Measurements from ENCODE around the gene NOVA2. TPM values are rescaled to one million over a fixed set of nuclear protein-coding genes. Genes with fewer than 3 reads are reported as not detected.

Gene NOVA2
- total and polyA plus RNA-seq, 9 of the 15 experiments (the other 6 are each of a cell fraction or from before 2014, with no cell fraction given) = not detected

DNA sequence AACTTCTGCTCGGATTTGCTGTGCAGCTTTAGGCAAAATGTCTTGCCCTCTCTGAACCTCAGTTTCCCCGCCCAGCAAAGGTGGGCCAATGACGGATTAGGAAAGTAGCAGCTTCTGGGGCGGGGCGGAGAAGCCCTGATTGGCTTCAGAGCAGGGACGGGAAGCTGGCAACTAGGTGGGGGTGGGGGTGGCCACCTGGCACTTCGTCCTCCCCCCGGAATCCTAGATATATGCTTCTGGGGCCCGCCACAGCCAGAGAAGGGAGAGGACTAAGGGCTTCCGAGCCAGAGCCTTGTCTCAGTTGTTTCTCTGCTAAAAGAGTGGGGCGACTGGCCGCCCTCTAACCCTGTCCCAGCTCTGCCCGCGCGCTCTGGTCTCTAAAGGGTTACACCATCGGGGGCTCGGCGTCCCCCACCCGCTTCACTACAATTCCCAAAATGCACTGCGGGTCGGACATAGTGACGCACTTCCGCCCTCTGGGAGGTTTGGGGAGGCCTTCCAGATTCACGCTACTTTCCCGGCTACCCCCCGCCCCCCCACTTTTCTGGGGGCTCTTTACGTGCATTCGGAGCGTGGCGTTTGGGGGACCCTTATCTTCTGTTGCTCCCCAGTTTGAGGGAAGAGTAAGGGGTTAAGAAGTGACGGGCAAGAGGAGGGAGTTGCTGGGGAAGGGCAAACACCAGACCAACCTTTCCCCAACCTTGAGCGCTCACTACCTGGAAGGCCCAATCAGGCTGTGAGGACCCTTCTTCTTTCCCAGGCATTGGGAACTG lies 87.1 kb downstream of the NOVA2 start (continued):
- TF ChIP-seq, protein P1, sequence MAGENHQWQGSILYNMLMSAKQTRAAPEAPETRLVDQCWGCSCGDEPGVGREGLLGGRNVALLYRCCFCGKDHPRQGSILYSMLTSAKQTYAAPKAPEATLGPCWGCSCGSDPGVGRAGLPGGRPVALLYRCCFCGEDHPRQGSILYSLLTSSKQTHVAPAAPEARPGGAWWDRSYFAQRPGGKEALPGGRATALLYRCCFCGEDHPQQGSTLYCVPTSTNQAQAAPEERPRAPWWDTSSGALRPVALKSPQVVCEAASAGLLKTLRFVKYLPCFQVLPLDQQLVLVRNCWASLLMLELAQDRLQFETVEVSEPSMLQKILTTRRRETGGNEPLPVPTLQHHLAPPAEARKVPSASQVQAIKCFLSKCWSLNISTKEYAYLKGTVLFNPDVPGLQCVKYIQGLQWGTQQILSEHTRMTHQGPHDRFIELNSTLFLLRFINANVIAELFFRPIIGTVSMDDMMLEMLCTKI (IDR thresholded peaks at IDR 0.05; ENCODE audit: partially characterized antibody) = no peak
- TF ChIP-seq ZNF174 (CRISPR knock-in tag; IDR thresholded peaks at IDR 0.05) = no peak
- TF ChIP-seq FUS (optimal IDR thresholded peaks at IDR 0.05; ENCODE audit: low read depth, low read length) = no peak
- no peak for TF ChIP-seq NBN (IDR thresholded peaks at IDR 0.05; ENCODE audit: low read depth)
- TF ChIP-seq, protein P2, sequence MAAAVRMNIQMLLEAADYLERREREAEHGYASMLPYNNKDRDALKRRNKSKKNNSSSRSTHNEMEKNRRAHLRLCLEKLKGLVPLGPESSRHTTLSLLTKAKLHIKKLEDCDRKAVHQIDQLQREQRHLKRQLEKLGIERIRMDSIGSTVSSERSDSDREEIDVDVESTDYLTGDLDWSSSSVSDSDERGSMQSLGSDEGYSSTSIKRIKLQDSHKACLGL (CRISPR knock-in tag; IDR thresholded peaks at IDR 0.05; ENCODE audit: borderline replicate concordance, poor library complexity, severe bottlenecking) = no peak
- peak; percentile 46 for TF ChIP-seq POLR2B (IDR thresholded peaks at IDR 0.05; ENCODE audit: low read depth, partially characterized antibody)
- TF ChIP-seq, protein P3, sequence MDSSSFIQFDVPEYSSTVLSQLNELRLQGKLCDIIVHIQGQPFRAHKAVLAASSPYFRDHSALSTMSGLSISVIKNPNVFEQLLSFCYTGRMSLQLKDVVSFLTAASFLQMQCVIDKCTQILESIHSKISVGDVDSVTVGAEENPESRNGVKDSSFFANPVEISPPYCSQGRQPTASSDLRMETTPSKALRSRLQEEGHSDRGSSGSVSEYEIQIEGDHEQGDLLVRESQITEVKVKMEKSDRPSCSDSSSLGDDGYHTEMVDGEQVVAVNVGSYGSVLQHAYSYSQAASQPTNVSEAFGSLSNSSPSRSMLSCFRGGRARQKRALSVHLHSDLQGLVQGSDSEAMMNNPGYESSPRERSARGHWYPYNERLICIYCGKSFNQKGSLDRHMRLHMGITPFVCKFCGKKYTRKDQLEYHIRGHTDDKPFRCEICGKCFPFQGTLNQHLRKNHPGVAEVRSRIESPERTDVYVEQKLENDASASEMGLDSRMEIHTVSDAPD (CRISPR knock-in tag; IDR thresholded peaks at IDR 0.05) = no peak
- TF ChIP-seq XRCC4 (IDR thresholded peaks at IDR 0.05; ENCODE audit: extremely low read depth, insufficient read depth, insufficient read length) = no peak
- TF ChIP-seq RFX5 (IDR thresholded peaks at IDR 0.05; ENCODE audit: low read depth, low read length) = no peak
- TF ChIP-seq ZC3H11A (IDR thresholded peaks at IDR 0.05; ENCODE audit: low read depth, low read length) = no peak
- TF ChIP-seq, protein P4, sequence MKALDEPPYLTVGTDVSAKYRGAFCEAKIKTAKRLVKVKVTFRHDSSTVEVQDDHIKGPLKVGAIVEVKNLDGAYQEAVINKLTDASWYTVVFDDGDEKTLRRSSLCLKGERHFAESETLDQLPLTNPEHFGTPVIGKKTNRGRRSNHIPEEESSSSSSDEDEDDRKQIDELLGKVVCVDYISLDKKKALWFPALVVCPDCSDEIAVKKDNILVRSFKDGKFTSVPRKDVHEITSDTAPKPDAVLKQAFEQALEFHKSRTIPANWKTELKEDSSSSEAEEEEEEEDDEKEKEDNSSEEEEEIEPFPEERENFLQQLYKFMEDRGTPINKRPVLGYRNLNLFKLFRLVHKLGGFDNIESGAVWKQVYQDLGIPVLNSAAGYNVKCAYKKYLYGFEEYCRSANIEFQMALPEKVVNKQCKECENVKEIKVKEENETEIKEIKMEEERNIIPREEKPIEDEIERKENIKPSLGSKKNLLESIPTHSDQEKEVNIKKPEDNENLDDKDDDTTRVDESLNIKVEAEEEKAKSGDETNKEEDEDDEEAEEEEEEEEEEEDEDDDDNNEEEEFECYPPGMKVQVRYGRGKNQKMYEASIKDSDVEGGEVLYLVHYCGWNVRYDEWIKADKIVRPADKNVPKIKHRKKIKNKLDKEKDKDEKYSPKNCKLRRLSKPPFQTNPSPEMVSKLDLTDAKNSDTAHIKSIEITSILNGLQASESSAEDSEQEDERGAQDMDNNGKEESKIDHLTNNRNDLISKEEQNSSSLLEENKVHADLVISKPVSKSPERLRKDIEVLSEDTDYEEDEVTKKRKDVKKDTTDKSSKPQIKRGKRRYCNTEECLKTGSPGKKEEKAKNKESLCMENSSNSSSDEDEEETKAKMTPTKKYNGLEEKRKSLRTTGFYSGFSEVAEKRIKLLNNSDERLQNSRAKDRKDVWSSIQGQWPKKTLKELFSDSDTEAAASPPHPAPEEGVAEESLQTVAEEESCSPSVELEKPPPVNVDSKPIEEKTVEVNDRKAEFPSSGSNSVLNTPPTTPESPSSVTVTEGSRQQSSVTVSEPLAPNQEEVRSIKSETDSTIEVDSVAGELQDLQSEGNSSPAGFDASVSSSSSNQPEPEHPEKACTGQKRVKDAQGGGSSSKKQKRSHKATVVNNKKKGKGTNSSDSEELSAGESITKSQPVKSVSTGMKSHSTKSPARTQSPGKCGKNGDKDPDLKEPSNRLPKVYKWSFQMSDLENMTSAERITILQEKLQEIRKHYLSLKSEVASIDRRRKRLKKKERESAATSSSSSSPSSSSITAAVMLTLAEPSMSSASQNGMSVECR (CRISPR knock-in tag; IDR thresholded peaks at IDR 0.05) = peak; percentile 50; the same call in 1 of the 2 replicates
- TF ChIP-seq, protein P5, sequence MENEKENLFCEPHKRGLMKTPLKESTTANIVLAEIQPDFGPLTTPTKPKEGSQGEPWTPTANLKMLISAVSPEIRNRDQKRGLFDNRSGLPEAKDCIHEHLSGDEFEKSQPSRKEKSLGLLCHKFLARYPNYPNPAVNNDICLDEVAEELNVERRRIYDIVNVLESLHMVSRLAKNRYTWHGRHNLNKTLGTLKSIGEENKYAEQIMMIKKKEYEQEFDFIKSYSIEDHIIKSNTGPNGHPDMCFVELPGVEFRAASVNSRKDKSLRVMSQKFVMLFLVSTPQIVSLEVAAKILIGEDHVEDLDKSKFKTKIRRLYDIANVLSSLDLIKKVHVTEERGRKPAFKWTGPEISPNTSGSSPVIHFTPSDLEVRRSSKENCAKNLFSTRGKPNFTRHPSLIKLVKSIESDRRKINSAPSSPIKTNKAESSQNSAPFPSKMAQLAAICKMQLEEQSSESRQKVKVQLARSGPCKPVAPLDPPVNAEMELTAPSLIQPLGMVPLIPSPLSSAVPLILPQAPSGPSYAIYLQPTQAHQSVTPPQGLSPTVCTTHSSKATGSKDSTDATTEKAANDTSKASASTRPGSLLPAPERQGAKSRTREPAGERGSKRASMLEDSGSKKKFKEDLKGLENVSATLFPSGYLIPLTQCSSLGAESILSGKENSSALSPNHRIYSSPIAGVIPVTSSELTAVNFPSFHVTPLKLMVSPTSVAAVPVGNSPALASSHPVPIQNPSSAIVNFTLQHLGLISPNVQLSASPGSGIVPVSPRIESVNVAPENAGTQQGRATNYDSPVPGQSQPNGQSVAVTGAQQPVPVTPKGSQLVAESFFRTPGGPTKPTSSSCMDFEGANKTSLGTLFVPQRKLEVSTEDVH (IDR thresholded peaks at IDR 0.05; ENCODE audit: low read depth, partially characterized antibody) = peak; percentile 15
- TF ChIP-seq SAFB (IDR thresholded peaks at IDR 0.05; ENCODE audit: borderline replicate concordance, low read depth, low read length) = no peak
- TF ChIP-seq L3MBTL2 (IDR thresholded peaks at IDR 0.05) = no peak
- TF ChIP-seq ESRRA (IDR thresholded peaks at IDR 0.05; ENCODE audit: borderline replicate concordance, low read depth) = peak; percentile 54
